Fibroblast of skin of scalp (primary cell): ENCODE measurements around the gene TRPC1.
A peak's percentile ranks its signal among the peaks of the same experiment; 100 is the strongest.

ENCODE experiments used
- DNase-seq: peaks from one replicate; pipeline ENCODE4 v3.0.0-alpha.2; 2013

TRPC1 gene

DNA sequence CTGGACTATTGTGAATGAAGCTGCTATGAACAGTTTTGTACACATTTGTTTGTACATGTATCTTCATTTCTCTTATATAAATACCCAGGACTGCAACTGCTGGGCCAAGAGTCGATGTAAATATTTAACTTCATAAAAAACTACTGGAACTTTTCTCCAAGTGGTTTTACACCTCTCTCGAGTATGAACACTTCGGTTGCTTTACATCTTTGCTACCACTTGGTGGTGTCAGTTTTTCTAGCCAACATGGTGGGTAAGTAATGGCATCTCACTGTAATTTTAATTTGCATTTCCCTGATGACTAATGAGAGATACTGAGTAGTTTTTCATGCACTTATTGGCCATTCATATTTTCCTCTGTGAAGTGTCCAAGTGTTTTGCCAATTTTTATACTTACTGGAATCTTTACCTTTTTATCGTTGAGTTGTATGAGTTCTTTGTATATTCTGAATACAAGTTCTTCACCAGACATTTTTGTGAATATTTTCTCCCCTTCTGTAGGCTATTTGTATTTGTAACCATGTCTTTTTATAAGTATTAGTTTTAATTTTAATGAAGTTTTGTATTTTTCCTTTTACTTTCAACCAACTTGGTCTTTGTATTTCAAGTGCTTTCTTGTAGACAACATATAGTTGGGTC, 120.6 kb downstream of the TRPC1 start:
- peak; percentile 48 for DNase-seq

- DNase-seq: no peak
Observed at GRCh38 chr3:142846779-142847577, 123.1 kb downstream of the TRPC1 start.

- no peak for DNase-seq
Observed at GRCh38 chr3:142849148-142849547, 125.3 kb downstream of the TRPC1 start.

DNA sequence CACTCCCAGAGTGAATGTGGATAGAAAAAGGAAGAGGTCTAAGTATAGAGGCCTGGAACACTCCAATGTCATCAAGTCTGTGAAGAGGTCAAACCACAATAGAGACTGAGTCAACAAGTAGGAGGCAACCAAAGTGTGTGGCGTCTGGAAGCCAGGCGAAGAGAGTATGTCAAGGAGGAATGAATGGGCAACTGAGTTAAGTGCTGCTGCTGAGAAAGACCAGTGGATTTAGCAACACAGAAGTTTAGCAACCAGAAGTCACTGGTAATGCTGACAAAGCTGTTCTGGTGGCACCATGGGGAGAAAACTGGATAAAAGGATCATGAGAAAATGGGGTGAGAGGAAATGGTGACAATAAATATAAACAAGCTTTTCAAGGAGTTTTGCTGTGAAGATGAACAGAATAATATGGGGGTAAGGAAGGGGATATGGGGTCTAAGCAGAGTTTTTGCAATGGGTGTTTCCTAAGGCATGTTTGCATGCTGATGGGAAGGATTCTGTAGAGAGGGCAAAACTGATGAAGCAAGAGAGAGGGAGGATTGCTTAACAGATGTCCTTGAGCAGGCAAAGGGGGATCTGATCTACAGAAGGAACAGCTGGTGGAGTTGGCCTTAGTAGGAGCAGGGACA, 126.7 kb downstream of the TRPC1 start:
- peak; percentile 74 for DNase-seq

- no peak for DNase-seq
Observed at GRCh38 chr3:142852009-142852408, 128.2 kb downstream of the TRPC1 start.

DNA sequence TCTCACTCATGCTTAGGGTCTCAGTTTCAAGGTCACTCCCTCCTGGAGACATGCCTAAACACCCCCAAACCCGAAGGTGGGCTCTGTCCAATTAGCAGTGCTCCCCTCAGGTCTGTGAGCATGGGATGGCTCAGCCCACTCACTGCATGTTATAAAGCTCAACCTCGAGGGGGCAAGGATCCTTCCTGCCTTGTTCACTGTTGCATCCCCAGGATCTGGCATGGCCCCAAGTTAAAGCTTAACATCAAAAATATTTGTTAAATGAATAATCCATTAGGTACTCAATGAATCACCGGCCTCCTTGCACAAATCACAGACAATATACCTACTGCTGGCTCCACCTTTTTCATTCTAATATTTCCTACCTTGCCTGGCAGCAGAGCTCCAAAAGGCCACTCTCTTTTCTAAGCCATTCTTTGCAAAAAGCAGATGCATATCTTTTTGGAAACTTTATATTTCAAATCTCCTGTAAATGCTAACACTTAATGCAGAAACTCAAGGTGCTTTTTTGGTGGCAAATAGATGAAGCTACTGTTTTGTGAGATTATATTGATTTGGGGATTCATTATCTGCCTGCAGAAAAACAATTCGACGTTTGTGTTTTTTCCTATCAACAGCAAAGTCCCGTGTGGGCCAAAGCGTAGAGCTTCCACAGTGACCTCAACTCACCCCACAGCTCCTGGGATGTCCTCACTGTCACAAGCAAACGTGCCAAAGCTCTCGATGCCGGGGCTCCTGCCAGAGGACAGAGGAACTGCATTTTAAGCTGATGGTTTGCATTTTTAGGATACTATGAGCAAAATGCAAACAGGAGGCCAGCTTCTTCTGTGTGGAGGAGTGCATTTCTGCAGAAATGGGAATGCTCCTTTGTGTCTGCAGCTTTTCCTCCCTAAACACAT, 129.7 kb downstream of the TRPC1 start:
- peak; percentile 60 for DNase-seq

GRCh38 chr3:142857056-142857455, 133.2 kb downstream of the TRPC1 start:
- DNase-seq: no peak
